Colonic mucosa (tissue), 4 donors: ENCODE results near the gene TP53BP2. TPM values are rescaled to one million over a fixed set of nuclear protein-coding genes. Genes with fewer than 3 reads are reported as not detected.

Experiments used
- DNase-seq: peaks from one replicate; pipeline ENCODE4 v3.0.0-alpha.2; 2020
- H3K27ac ChIP-seq: fragments of 200-600 bp; one replicate; pipeline ENCODE4 v1.8.0; 2021
- H3K27me3 ChIP-seq: fragments of 200-600 bp; one replicate; pipeline ENCODE4 v1.8.0; 2021
- H3K36me3 ChIP-seq: fragments of 200-600 bp; one replicate; pipeline ENCODE4 v1.8.0; 2021
- H3K4me1 ChIP-seq: fragments of 200-600 bp; one replicate; pipeline ENCODE4 v1.8.0; 2021; ENCODE audit warnings: mild to moderate bottlenecking
- H3K4me3 ChIP-seq: fragments of 200-600 bp; one replicate; pipeline ENCODE4 v1.8.0; 2021
- H3K9ac ChIP-seq, 2 donors: one replicate each; pipeline ENCODE4 v1.7.0; 2013; ENCODE audit warnings: control low read depth in 2 of 2, low read depth in 2 of 2, low read length in 2 of 2
- H3K9me3 ChIP-seq: fragments of 200-600 bp; one replicate; pipeline ENCODE4 v1.8.0; 2021
- intact Hi-C: fragments of 100-400 bp; cut with DNase I; formaldehyde crosslinking; loops from one replicate; pipeline ENCODE4 v1.14.1; 2022
- total RNA-seq, 2 donors: library from RNA; stranded (reverse); fragmentation: NEBNext Ultra II Directional in 1 of 2; extraction: Animal tissue kit (Norgen Biotek cat#: 25700) in 1 of 2; gene quantifications; one replicate each; pipeline ENCODE4 v1.2.1, GENCODE V29; 2021
- TF ChIP-seq, protein P1 (sequence below): fragments of 200-600 bp; IDR thresholded peaks from one replicate; pipeline ENCODE4 v1.8.0; 2022; ENCODE audit warnings: antibody characterized with exemption, mild to moderate bottlenecking
- donor health status: healthy.
- donor health status: DM: no; HTN: no; CAD: no.
- donor health status: DM: no; HTN: no; CAD: no.

TP53BP2 gene
- total RNA-seq, 2 donors from 2014 or later: 28.8 to 39.6 TPM

DNA sequence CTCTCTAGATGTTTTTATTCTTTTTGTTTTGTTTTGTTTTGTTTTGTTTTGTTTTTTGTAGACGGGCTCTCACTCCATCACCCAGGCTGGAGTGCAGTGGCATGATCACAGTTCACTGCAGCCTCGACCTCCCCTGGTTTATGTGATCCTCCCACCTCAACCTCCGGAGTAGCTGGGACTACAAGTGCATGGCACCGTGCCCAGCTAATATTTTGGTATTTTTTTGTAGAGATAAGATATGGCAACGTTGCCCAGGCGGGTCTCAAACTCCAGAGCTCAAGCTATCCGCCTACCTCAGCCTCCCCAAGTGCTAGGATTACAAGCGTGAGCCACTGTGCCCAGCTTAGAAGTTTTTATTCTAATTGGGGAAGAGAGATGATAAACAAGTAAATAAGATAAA lies 13.3 kb upstream of the TP53BP2 start:
- TF ChIP-seq, protein P1, sequence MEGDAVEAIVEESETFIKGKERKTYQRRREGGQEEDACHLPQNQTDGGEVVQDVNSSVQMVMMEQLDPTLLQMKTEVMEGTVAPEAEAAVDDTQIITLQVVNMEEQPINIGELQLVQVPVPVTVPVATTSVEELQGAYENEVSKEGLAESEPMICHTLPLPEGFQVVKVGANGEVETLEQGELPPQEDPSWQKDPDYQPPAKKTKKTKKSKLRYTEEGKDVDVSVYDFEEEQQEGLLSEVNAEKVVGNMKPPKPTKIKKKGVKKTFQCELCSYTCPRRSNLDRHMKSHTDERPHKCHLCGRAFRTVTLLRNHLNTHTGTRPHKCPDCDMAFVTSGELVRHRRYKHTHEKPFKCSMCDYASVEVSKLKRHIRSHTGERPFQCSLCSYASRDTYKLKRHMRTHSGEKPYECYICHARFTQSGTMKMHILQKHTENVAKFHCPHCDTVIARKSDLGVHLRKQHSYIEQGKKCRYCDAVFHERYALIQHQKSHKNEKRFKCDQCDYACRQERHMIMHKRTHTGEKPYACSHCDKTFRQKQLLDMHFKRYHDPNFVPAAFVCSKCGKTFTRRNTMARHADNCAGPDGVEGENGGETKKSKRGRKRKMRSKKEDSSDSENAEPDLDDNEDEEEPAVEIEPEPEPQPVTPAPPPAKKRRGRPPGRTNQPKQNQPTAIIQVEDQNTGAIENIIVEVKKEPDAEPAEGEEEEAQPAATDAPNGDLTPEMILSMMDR: no peak
- H3K9me3 ChIP-seq: no peaks in the 10 kb centered on the region

DNA sequence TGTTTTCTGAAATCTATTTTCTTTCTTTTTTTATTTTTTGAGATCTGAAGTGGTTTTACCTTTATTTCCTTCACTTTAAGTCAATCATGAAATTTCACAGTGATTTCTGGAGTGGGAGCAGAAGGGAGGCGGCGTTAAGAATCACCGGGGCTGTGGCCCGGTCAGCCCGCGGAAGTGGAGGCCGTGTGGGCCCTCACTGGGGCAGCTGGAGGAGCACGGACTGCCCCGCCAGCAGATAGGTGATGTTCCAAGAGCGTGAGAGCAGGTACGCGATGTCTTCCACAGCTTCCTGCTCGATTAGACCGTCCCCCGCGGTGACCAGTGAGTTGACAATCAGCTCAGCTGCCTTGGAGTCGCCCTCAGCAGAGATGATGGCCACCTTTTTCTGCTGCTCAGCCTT lies 10.6 kb upstream of the TP53BP2 start:
- Histone ChIP-seq H3K27ac (no peak overlapping the region), H3K27me3 (no peaks in the 10 kb centered on the region), H3K9ac (no peak overlapping the region), H3K9me3 (no peaks in the 10 kb centered on the region), H3K4me1 (no peaks in the 10 kb centered on the region), H3K36me3 (no peaks in the 10 kb centered on the region), H3K4me3 (no peak overlapping the region)
- DNase-seq: no peak
- intact Hi-C loops: no loop called here
- TF ChIP-seq, protein P1: no peak

More for the DNA sequence above, 13.3 kb upstream of the TP53BP2 start:
- Histone ChIP-seq H3K4me3 (no peak overlapping the region), H3K9ac (no peak overlapping the region), H3K27me3 (no peaks in the 10 kb centered on the region), H3K27ac (no peak overlapping the region), H3K4me1 (no peaks in the 10 kb centered on the region), H3K36me3 (no peaks in the 10 kb centered on the region)
- no peak for DNase-seq
- intact Hi-C loops: no loop called here

DNA sequence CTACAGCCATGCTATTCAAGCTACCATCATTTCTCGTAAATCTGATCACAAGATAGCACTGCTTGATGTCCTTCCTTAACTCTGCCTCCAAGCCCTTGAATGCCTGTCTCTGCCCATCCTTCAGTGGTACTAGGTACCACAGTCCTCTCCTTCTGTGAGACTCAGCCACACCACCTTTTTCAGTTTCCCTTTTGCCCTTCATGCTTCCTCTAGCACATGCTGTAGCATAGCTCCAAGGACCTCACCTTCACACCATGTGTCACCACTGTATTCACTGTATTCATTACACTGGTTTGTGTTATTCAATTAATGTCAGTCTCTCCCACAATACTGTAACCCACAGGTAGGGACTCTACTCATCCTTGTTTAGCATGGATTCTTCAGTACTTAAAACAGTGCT lies 8.0 kb upstream of the TP53BP2 start:
- intact Hi-C loops: no loop called here
- no peak overlapping the region for H3K9ac ChIP-seq
- no peaks in the 10 kb centered on the region for H3K4me1 ChIP-seq
- H3K27ac ChIP-seq: no peak overlapping the region
- H3K4me3 ChIP-seq: no peak overlapping the region
- H3K36me3 ChIP-seq: no peaks in the 10 kb centered on the region
- H3K9me3 ChIP-seq: no peaks in the 10 kb centered on the region
- H3K27me3 ChIP-seq: no peaks in the 10 kb centered on the region
- no peak for DNase-seq
- TF ChIP-seq, protein P1: no peak

DNA sequence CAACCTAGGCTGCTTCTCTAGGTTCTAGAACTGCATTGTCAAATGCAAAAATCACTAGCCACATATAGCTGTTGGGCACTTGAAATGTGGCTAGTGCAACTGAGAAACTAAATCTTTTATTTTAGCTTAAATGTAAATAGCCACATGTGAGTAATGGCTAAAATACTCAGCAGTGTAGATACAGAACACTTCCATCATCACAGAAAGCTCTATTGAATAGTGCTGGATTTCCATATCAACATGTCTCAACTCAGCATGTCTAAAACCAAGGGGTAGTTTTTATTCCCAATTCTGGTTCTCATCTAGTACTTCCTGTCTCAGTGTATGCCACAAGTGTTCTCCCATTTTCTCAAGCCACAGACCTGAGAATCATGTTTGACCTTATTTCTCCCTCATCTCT lies 7.5 kb upstream of the TP53BP2 start:
- Histone ChIP-seq H3K27me3 (no peaks in the 10 kb centered on the region), H3K9ac (no peak overlapping the region), H3K9me3 (no peaks in the 10 kb centered on the region), H3K36me3 (no peaks in the 10 kb centered on the region), H3K4me3 (no peak overlapping the region), H3K4me1 (no peaks in the 10 kb centered on the region), H3K27ac (no peak overlapping the region)
- intact Hi-C loops: no loop called here
- TF ChIP-seq, protein P1: no peak
- DNase-seq: no peak

DNA sequence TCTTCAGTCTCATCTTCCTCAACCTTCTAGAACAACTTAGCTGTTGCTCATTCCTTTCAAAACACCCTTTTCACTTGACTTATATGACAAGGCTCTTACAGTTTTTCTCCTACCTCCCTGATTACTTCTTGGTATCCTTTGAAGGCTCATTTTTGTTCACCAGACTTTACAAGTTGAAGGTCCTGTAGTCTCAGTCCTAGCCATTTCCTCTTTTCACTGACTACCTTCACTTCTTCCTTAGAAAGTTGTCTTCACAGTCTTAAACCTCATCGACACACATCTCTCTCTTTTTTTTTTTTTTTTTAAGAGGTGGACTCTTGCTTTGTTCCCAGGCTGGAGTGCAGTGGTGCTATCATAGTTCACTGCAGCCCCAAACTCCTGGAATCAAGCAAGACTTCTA lies 6.6 kb upstream of the TP53BP2 start:
- TF ChIP-seq, protein P1: no peak
- no peak overlapping the region for H3K9ac ChIP-seq
- H3K36me3 ChIP-seq: no peaks in the 10 kb centered on the region
- no peaks in the 10 kb centered on the region for H3K27me3 ChIP-seq
- H3K27ac ChIP-seq: no peak overlapping the region
- no peak overlapping the region for H3K4me3 ChIP-seq
- intact Hi-C loops: no loop called here
- no peaks in the 10 kb centered on the region for H3K9me3 ChIP-seq
- no peak for DNase-seq
- no peaks in the 10 kb centered on the region for H3K4me1 ChIP-seq
